ENCODE data around the gene KLF17.

- TF ChIP-seq CTCF (IDR thresholded peaks at IDR 0.05; ENCODE audit: low read depth, low read length) (no peak), EZH2phosphoT487 (IDR thresholded peaks at IDR 0.05; ENCODE audit: low read depth) (no peak)
Observed at GRCh38 chr1:44090429-44091252, 28.0 kb upstream of the KLF17 start.
